ENCODE results near the gene SND1. TPM values are rescaled to one million over a fixed set of nuclear protein-coding genes. Genes with fewer than 3 reads are reported as not detected.
A peak's percentile ranks its signal among the peaks of the same experiment; 100 is the strongest.

SND1 gene
- total and polyA plus RNA-seq, 2 donors (not counting 1 experiment from before 2014, with no cell fraction given), result 137 to 174 TPM

DNA sequence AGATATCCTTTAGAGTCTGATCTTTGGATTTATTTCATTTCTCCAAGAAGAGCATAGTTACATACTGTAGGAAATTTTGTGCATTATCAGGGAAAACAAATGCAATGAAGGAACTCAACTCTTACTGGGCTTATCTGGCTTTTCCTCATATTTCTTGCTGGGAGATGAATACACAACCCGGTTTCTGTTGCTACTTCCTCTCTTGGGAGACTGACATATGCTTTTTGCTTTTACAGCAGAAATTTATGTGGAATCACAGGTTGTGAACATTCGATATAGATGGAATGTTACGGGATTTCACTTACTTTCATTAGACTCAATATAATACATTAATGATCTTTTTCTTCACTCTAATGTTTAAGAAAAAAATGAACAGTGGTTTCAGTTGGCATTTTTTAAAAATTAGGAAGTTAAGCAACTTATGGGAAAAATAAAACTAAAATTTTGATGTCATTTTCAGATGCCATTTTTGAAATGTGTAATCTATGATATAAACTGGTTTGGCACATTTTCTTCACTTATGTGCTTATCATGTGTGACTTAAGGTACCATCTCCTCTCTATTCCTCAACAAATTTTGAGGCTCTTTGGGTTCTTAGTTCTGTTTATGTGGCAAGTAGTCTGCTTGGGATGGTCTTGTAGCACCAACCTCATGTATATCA, 7.1 kb downstream of the SND1 start:
- DNase-seq (ENCODE audit: low read depth in 2 of 2), result no peak
- Histone ChIP-seq H3K27me3 (ENCODE audit: control insufficient read depth, insufficient read depth, low read length) (no peaks in the 10 kb centered on the region), H2AFZ (ENCODE audit: low read length) (no peak overlapping the region), H3K27ac (ENCODE audit: insufficient read depth, low read length) (no peak overlapping the region), H3K4me1 (ENCODE audit: control insufficient read depth, extremely low read depth, insufficient read depth, low read length) (no peaks in the 10 kb centered on the region), H3K36me3 (ENCODE audit: control insufficient read depth, insufficient read depth, low read length) (no peaks in the 10 kb centered on the region), H3K79me2 (ENCODE audit: control insufficient read depth, insufficient read depth, low read length) (peaks cover 99% of the 10 kb centered on the region), H3K9me3 (ENCODE audit: control insufficient read depth, insufficient read depth, low read depth, low read length) (no peaks in the 10 kb centered on the region), H3K4me3 (replicated peaks in 1 of 4; ENCODE audit: control extremely low read depth in 1 of 4, insufficient read depth in 1 of 4, low read depth in 3 of 4, low read length in 4 of 4) (no peak overlapping the region), H3K4me2 (ENCODE audit: extremely low read depth, insufficient read depth, low read length) (no peak overlapping the region), H3K9ac (ENCODE audit: insufficient read depth, low read length) (no peak overlapping the region), H4K20me1 (ENCODE audit: control insufficient read depth, extremely low read depth, insufficient read depth, low read length) (peaks cover 1% of the 10 kb centered on the region)
- TF ChIP-seq, protein P1, sequence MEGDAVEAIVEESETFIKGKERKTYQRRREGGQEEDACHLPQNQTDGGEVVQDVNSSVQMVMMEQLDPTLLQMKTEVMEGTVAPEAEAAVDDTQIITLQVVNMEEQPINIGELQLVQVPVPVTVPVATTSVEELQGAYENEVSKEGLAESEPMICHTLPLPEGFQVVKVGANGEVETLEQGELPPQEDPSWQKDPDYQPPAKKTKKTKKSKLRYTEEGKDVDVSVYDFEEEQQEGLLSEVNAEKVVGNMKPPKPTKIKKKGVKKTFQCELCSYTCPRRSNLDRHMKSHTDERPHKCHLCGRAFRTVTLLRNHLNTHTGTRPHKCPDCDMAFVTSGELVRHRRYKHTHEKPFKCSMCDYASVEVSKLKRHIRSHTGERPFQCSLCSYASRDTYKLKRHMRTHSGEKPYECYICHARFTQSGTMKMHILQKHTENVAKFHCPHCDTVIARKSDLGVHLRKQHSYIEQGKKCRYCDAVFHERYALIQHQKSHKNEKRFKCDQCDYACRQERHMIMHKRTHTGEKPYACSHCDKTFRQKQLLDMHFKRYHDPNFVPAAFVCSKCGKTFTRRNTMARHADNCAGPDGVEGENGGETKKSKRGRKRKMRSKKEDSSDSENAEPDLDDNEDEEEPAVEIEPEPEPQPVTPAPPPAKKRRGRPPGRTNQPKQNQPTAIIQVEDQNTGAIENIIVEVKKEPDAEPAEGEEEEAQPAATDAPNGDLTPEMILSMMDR (conservative IDR thresholded peaks at IDR 0.05 in 1 of 2, IDR thresholded peaks at IDR 0.05 in 1 of 2; ENCODE audit: low read depth in 1 of 2, low read length in 2 of 2), result no peak
- TF ChIP-seq EZH2 (IDR thresholded peaks at IDR 0.05; ENCODE audit: low read length, missing control alignments), result no peak

DNA sequence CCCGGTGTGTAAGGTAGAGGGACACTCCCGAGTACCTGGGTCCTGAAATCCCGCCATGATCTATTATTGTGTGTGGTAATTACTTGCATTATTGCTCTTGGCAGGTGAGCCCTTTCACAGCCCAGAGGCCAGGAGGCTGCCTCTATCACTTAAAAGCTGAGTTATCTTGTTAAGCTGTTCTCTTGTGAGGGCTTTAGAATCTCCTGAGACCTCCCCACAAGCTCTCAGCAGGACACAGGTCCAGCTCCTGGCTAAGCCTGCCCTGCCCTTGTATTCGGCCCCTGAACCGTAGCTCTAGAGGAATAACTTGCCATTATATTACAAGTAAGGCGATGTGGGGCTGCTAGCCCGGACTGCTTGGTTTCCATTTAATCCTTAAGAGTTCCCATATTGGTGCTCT, 13.9 kb downstream of the SND1 start:
- no peaks in the 10 kb centered on the region for H3K27me3 ChIP-seq (ENCODE audit: control insufficient read depth, insufficient read depth, low read length)
- no peak overlapping the region for H3K4me2 ChIP-seq (ENCODE audit: extremely low read depth, insufficient read depth, low read length)
- H4K20me1 ChIP-seq (ENCODE audit: control insufficient read depth, extremely low read depth, insufficient read depth, low read length), result no peaks in the 10 kb centered on the region
- H2AFZ ChIP-seq (ENCODE audit: low read length), result no peak overlapping the region
- H3K79me2 ChIP-seq (ENCODE audit: control insufficient read depth, insufficient read depth, low read length), result peaks cover 92% of the 10 kb centered on the region
- peaks cover 21% of the 10 kb centered on the region for H3K4me1 ChIP-seq (ENCODE audit: control insufficient read depth, extremely low read depth, insufficient read depth, low read length)
- no peak overlapping the region for H3K9ac ChIP-seq (ENCODE audit: insufficient read depth, low read length)
- no peak for DNase-seq (ENCODE audit: low read depth in 2 of 2)
- H3K27ac ChIP-seq (ENCODE audit: insufficient read depth, low read length), result peak overlapping the region; percentile 33
- no peaks in the 10 kb centered on the region for H3K9me3 ChIP-seq (ENCODE audit: control insufficient read depth, insufficient read depth, low read depth, low read length)
- no peak overlapping the region for H3K4me3 ChIP-seq (replicated peaks in 1 of 4; ENCODE audit: control extremely low read depth in 1 of 4, insufficient read depth in 1 of 4, low read depth in 3 of 4, low read length in 4 of 4)
- H3K36me3 ChIP-seq (ENCODE audit: control insufficient read depth, insufficient read depth, low read length), result no peaks in the 10 kb centered on the region
- TF ChIP-seq EZH2 (IDR thresholded peaks at IDR 0.05; ENCODE audit: low read length, missing control alignments), result no peak
- TF ChIP-seq, protein P1 (conservative IDR thresholded peaks at IDR 0.05 in 1 of 2, IDR thresholded peaks at IDR 0.05 in 1 of 2; ENCODE audit: low read depth in 1 of 2, low read length in 2 of 2), result no peak

DNA sequence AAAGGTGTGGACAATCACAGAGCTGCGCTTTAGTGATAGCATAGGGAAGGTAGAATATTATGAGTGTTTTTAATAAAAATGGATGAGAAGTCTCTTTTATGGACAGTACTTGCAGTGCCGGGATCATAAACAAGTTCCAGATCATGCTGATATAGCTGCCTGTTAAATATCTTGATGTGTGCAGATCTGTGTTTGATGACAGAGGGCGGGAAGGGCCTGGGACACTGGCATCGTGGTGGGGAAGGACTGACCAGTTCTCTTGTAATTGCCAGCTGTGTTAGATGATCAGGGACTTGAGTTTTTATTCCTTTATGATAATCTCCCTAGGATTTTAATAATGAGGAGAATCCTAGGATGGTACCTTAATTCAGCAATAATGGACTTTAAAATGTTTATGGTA, 14.6 kb downstream of the SND1 start:
- Histone ChIP-seq H3K4me1 (ENCODE audit: control insufficient read depth, extremely low read depth, insufficient read depth, low read length) (peaks cover 21% of the 10 kb centered on the region), H4K20me1 (ENCODE audit: control insufficient read depth, extremely low read depth, insufficient read depth, low read length) (no peaks in the 10 kb centered on the region), H3K4me3 (replicated peaks in 1 of 4; ENCODE audit: control extremely low read depth in 1 of 4, insufficient read depth in 1 of 4, low read depth in 3 of 4, low read length in 4 of 4) (no peak overlapping the region), H3K27ac (ENCODE audit: insufficient read depth, low read length) (peak overlapping the region; percentile 52), H3K9me3 (ENCODE audit: control insufficient read depth, insufficient read depth, low read depth, low read length) (no peaks in the 10 kb centered on the region), H3K4me2 (ENCODE audit: extremely low read depth, insufficient read depth, low read length) (peak overlapping the region; percentile 66), H3K79me2 (ENCODE audit: control insufficient read depth, insufficient read depth, low read length) (peaks cover 92% of the 10 kb centered on the region), H3K36me3 (ENCODE audit: control insufficient read depth, insufficient read depth, low read length) (no peaks in the 10 kb centered on the region), H2AFZ (ENCODE audit: low read length) (no peak overlapping the region), H3K9ac (ENCODE audit: insufficient read depth, low read length) (no peak overlapping the region), H3K27me3 (ENCODE audit: control insufficient read depth, insufficient read depth, low read length) (no peaks in the 10 kb centered on the region)
- TF ChIP-seq, protein P1 (conservative IDR thresholded peaks at IDR 0.05 in 1 of 2, IDR thresholded peaks at IDR 0.05 in 1 of 2; ENCODE audit: low read depth in 1 of 2, low read length in 2 of 2), result no peak
- TF ChIP-seq EZH2 (IDR thresholded peaks at IDR 0.05; ENCODE audit: low read length, missing control alignments), result no peak
- no peak for DNase-seq (ENCODE audit: low read depth in 2 of 2)
